GM19463 (cell line): ENCODE results near the gene GNAZ.

ENCODE experiments used
- ATAC-seq: cut with Tn5 transposase; IDR thresholded peaks from one replicate; pipeline ENCODE4 v1.9.1; 2021; ENCODE audit warnings: mild to moderate bottlenecking, moderate library complexity; ENCODE audit not compliant: unreplicated experiment

Gene GNAZ

DNA sequence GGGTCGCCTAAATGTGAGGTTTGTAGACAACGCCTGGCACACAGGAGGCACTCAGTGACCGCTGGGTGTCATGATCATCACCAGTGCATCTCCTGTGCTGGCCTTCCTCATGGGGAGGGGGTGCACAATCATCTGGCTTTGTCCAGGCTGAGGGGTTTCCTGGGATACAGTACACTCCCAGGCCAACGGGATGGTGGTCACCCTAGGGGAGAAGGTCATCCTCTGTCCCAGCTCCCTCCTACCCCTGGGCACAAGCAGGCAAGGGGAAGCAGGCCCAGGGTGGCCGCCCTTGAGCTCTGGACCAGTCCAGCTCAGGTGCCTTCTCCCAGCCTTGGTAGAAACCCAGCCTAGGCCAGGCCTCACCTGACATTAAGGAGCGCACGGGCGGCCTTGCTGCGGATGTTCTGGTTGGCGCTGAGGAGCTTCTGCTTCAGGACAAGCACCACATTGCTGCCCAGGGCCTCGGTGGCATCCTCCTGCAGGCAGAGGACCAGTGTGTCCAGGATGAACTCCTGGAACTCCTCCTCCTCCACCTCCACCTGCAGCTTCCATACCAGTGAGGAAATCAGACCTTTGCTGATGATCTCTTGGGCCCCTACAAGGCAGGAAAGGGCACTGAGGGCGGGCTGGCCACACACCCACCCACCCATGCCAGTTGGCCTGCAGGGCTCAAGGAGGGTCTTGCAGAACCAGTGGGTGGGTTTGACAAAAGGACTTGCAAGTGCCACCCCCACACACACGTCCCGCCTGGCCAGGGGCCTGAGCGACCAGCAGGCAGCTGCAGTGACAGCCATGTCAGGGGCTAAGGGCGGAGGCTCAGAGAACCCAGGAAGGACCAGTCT, 6.6 kb upstream of the GNAZ start:
- no peak for ATAC-seq

DNA sequence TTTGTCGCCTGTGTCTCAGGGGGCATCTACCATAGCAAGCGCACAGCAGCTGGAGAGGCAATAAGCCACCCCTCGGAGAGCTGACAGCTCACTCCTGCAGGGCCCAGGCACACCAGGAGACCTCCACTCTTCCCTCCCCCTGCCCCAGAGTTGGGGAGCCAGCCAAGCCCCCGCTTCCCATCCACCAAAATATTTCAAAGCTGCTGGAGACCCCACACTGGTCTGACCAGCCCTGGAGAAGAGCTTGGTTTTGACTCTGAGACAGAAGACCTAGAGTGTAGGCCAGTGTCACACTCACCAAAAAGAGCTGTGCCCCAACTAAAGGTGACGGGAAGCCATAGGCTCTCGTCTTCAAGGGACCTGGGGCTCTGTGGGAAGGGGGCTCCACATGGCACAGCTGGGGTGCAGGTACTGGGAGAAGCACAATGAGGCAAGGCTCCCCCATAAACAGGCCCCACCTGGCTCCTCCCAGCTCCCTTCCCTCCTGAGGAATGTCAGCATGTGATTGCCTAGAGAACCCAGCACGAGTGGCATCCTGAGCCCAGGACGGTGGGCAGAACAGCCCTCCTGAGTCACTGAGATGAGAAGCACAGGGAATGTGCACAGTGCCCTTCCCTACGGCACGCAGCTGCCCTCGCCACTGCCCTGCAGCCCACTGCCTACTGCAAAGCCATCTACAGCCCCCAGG, 5.8 kb upstream of the GNAZ start:
- ATAC-seq: no peak

DNA sequence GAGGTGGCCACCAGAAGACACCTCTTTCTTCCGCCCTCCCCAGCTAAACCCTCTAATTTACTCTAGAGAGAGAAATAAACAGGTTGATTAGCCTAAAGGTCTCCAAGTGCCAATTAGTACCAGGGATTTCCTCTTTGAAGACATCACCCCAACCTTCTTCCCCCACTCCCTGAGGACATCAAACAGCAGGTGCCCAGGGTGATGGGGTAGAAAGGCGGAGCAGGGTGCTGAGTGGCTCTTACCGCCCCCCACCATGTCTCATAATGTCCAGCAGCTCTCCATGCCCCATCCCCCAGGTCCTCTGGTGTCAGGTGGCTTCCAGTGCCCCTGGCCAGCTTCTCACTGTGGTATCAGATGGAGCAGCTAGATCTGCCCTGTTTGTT, 5.3 kb upstream of the GNAZ start:
- ATAC-seq: no peak

GRCh38 chr22:23065495-23066122, 4.7 kb upstream of the GNAZ start:
- ATAC-seq: no peak

DNA sequence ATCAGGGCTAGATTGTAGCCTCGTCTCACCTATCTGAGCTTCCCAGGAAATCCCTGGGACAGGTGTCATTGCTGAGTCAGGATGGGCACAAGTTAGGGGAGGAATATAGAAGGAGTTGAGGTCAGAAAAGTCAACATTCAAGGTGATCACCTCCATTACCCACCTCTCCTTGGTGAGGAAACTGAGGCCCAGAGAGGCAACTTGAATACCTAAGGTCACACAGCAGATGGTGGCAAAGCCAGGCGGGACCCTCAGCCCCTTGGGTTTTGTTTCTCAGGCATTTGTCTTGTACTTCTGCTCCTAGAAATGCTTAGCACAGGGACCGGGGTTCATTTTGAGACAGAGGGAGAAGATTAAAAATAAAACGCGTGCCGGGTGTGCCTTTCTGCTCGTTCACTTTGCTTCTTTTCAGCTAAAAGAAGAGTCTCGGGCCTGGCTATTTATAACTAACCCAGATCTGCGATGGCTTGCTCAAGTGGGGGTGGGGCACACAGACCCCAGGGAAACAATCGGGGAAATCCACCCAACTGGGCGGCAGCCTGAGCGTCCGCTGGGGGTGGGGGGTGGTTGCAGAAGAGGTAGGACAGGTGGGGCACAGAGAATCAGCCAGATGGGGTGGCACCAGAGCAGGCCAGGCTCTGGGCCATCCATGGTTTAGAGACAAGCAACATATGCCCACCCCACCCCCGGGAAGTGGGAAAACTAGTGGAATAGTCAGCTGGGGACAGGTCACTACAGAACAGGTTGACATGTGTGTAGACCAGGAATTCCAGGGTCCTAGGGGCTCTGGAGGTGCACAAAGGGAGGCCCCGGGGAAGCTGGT, 3.9 kb upstream of the GNAZ start:
- ATAC-seq: no peak

DNA sequence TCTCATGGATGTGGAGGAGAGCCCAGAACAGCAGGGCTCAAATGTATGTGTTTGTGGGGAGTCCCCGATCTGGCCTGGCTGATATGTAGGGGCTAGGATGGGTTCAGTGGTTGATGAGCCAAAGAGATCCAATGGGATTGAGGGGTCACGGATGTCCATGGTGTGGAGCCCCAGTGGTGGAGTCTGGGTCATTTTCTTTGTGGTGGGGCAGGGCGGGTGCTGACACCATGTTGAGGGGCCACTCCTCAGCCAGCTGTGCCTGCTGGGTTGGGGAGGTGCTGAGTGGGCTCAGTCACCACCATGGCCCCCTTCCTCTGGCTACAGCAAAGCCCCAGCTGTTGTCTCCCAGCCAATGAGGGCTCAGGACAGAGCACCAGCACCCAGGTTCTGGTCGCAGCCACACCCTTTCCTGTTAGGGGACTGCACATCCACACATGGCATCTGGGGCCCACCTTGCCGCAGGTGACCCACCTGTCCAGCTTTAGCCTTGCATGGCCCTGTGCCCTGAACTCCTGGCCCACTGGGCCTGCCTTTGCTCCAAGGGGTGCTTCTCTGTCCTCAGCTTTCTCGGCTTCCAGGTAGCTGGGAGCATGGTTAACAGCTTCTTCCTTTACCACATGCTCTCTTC, 3.2 kb upstream of the GNAZ start:
- no peak for ATAC-seq

DNA sequence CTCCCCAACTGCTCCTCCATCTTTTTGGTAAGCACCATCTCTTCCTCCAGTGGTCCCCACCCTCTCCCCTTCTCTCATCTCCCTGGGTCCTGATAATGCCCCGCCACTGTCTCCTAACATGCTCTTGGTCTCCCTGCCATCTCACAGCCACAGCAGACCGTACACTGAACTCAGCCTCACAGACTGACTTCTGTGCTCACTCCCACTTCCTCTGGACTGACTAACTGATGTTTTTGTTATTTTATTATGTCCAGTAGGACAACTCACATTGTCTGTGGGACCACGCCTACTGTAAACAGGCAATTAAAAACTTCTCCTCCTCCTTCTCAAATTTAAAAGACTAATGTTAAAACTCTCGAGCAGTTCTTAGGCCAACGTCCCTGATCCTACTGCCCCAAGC, 2.6 kb upstream of the GNAZ start:
- ATAC-seq: no peak

- no peak for ATAC-seq
Measured at GRCh38 chr22:23068096-23068831, 2.1 kb upstream of the GNAZ start.

DNA sequence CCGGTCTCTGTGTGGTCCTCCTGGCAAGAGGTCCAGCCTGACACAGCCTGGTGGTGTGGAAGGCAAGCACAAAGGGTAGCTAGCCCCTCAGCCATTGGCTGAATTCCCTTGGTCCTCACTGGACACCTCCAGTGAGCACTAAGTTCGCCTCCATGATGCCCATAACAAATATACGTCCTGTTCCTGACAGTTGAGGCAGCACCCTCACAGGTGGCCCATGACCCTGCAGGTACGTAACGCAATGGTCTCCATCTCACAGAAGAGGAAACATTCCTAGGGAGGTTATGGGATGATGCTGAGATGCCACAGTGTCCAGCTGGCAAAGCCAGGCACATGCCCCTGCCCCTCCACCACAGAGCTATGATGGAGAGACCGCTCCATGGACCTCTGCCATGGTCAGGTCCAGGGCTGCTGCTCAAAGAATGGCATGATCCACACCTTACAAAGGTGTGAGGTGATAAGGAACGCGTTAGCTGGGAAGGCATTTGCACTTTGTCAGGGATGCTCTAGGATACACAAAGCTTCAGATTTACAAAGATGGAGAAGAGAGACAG, 1.4 kb upstream of the GNAZ start:
- ATAC-seq: no peak

DNA sequence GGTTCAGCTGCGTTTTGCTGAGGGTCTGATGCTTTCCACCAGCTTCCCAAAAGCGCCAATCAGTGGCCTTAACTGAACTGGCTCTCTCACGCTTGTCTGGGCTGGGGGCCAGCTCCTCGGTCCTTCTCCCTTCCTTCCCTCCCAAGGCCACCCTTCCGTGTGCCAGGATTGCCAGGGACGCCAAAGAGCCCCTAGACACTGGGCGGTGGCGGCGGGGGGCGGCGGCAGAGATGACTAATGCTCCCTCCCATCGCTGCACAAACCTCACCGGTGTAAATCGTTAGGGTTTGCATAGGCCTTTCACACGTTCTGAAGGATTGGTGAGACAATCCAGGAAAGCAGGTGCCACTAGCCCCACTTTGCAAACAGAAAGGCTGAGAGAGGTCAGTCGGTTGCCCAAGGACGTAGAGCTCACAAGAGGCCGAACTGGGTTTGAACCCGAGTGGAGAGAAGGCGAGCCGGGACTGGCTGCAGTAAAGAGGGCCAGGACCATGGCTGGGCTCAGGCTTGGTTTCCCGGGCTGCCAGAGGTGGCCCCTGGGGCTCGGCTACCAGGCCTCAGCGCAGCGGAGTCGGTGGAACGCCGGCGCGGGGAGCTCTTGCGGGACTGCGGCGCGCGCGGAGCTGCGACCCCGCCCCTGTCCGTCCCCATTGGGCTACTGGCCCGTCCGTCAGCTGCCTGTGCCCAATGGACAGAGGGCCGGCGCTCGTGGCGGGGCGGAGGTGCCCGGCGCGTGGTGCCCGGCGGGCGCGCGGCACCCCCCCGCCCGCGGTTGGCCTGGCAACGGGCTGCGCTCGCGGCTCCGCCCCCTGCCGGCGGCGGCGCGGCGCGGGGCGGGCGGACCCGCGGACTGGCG, 589 bp upstream of the GNAZ start:
- ATAC-seq: peak; percentile 94

DNA sequence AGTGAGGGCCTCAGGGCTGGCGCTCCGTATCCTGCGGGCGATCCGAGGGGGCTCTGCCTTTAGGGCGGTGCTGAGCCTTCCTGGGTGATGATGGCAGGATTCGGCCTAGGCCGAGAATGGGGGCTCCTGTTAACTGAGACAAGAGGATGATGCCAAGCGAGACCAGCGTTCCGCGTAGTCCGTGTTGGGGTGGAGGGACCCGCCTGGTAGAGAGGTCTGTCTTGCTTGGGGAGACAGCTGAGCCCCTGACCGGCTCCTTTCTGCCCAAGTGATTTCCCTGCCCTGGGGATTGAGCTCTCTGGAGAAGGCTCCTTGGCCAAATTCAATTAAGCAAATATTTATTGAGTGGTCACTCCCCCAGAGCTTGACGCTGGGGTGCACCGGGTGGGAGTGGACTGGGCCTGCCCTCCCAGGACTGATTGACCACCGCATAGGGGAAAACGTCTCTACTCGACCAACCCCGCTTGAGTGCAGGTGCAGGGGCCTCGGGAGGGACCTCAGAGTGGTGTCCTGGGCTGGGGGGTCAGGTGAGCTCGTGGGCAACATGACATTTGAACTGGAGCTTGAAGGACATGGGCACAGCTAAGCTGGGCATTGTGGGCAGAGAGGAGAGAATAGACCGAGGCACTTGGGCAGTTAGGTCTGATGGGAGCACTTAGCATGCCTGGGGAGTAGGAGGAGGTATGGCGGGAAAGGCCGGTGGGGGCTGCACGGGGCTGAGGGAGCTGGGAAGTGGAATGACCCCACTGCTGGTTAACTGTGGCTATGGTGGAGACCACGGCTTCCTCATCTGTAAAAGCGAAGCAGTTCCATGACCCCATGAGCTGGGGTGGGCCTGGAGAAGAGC, 1.1 kb downstream of the GNAZ start:
- ATAC-seq: no peak

- ATAC-seq: no peak
Measured at GRCh38 chr22:23072077-23072910, 2.0 kb downstream of the GNAZ start.

- ATAC-seq: no peak
Measured at GRCh38 chr22:23072911-23073491, 2.7 kb downstream of the GNAZ start.

- no peak for ATAC-seq
Measured at GRCh38 chr22:23073526-23074229, 3.4 kb downstream of the GNAZ start.

- no peak for ATAC-seq
Measured at GRCh38 chr22:23074451-23074850, 4.1 kb downstream of the GNAZ start.

- no peak for ATAC-seq
Measured at GRCh38 chr22:23075050-23075449, 4.7 kb downstream of the GNAZ start.
